Measurements from ENCODE around the gene JMJD8. TPM values are rescaled to one million over a fixed set of nuclear protein-coding genes. Genes with fewer than 3 reads are reported as not detected.
A peak's percentile ranks its signal among the peaks of the same experiment; 100 is the strongest.

The JMJD8 gene
- polyA plus RNA-seq, 1 donor (not counting 4 experiments of a cell fraction or from before 2014, with no cell fraction given) = 20.1 TPM

- TF ChIP-seq EZH2 (IDR thresholded peaks at IDR 0.05; ENCODE audit: low read length) = no peak
- no peak for TF ChIP-seq CTCF (optimal IDR thresholded peaks at IDR 0.05 in 1 of 3, IDR thresholded peaks at IDR 0.05 in 1 of 3, conservative IDR thresholded peaks at IDR 0.05 in 1 of 3; ENCODE audit: extremely low read depth in 1 of 3, insufficient read depth in 2 of 3, low read length in 3 of 3)
- Histone ChIP-seq H3K4me3 (ENCODE audit: control insufficient read depth in 2 of 3, extremely low read depth in 1 of 3, insufficient read depth in 2 of 3, low read depth in 1 of 3, low read length in 3 of 3) (peak overlapping the region; percentile 74 to 85 (median 83)), H3K4me1 (ENCODE audit: control insufficient read depth, extremely low read depth, insufficient read depth, low read length) (peaks cover 8% of the 10 kb centered on the region), H3K79me2 (ENCODE audit: control insufficient read depth, insufficient read depth, low read length) (peaks cover 8% of the 10 kb centered on the region), H3K9me3 (ENCODE audit: control insufficient read depth, low read depth, low read length) (no peaks in the 10 kb centered on the region), H3K27me3 (ENCODE audit: control insufficient read depth, extremely low read depth, insufficient read depth, low read length) (no peaks in the 10 kb centered on the region), H2AFZ (ENCODE audit: control insufficient read depth, low read length) (no peak overlapping the region), H4K20me1 (ENCODE audit: control insufficient read depth, extremely low read depth, insufficient read depth, low read length) (no peaks in the 10 kb centered on the region), H3K36me3 (ENCODE audit: control insufficient read depth in 2 of 2, extremely low read depth in 1 of 2, insufficient read depth in 2 of 2, low read length in 2 of 2) (peaks cover 2 to 10% of the 10 kb centered on the region in 2 experiments), H3K4me2 (ENCODE audit: control insufficient read depth, extremely low read depth, insufficient read depth, low read depth, low read length) (peak overlapping the region; percentile 85), H3K9me1 (ENCODE audit: control insufficient read depth, extremely low read depth, insufficient read depth, low read length) (no peaks in the 10 kb centered on the region), H3K9ac (ENCODE audit: control insufficient read depth, extremely low read depth, insufficient read depth, low read length) (no peak overlapping the region), H3K27ac (ENCODE audit: control insufficient read depth, insufficient read depth, low read length) (no peak overlapping the region)
- FAIRE-seq = no peak
- DNase-seq (ENCODE audit: low read depth, low spot score) = no peak
- dilution Hi-C loops (cut with MboI; ENCODE audit: extremely low pct_ligation_motif_present, low sequenced_read_pairs) = no loop called here
Observed at GRCh38 chr16:634996-635395, 49.1 kb downstream of the JMJD8 start.

- no peak for FAIRE-seq
- dilution Hi-C loops (cut with MboI; ENCODE audit: extremely low pct_ligation_motif_present, low sequenced_read_pairs) = no loop called here
- peaks cover 8% of the 10 kb centered on the region for H3K4me1 ChIP-seq (ENCODE audit: control insufficient read depth, extremely low read depth, insufficient read depth, low read length)
- H3K4me3 ChIP-seq (ENCODE audit: control insufficient read depth in 2 of 3, extremely low read depth in 1 of 3, insufficient read depth in 2 of 3, low read depth in 1 of 3, low read length in 3 of 3) = no peak overlapping the region
- no peaks in the 10 kb centered on the region for H3K9me1 ChIP-seq (ENCODE audit: control insufficient read depth, extremely low read depth, insufficient read depth, low read length)
- TF ChIP-seq EZH2 (IDR thresholded peaks at IDR 0.05; ENCODE audit: low read length) = no peak
- no peak for TF ChIP-seq CTCF (optimal IDR thresholded peaks at IDR 0.05 in 1 of 3, IDR thresholded peaks at IDR 0.05 in 1 of 3, conservative IDR thresholded peaks at IDR 0.05 in 1 of 3; ENCODE audit: extremely low read depth in 1 of 3, insufficient read depth in 2 of 3, low read length in 3 of 3)
- peaks cover 2 to 10% of the 10 kb centered on the region in 2 experiments for H3K36me3 ChIP-seq (ENCODE audit: control insufficient read depth in 2 of 2, extremely low read depth in 1 of 2, insufficient read depth in 2 of 2, low read length in 2 of 2)
- no peak overlapping the region for H3K9ac ChIP-seq (ENCODE audit: control insufficient read depth, extremely low read depth, insufficient read depth, low read length)
- no peak overlapping the region for H3K4me2 ChIP-seq (ENCODE audit: control insufficient read depth, extremely low read depth, insufficient read depth, low read depth, low read length)
- no peaks in the 10 kb centered on the region for H3K9me3 ChIP-seq (ENCODE audit: control insufficient read depth, low read depth, low read length)
- H3K27me3 ChIP-seq (ENCODE audit: control insufficient read depth, extremely low read depth, insufficient read depth, low read length) = no peaks in the 10 kb centered on the region
- no peak for DNase-seq (ENCODE audit: low read depth, low spot score)
- H3K27ac ChIP-seq (ENCODE audit: control insufficient read depth, insufficient read depth, low read length) = no peak overlapping the region
- H4K20me1 ChIP-seq (ENCODE audit: control insufficient read depth, extremely low read depth, insufficient read depth, low read length) = no peaks in the 10 kb centered on the region
- H3K79me2 ChIP-seq (ENCODE audit: control insufficient read depth, insufficient read depth, low read length) = peaks cover 8% of the 10 kb centered on the region
- H2AFZ ChIP-seq (ENCODE audit: control insufficient read depth, low read length) = no peak overlapping the region
Observed at GRCh38 chr16:634051-634670, 50.0 kb downstream of the JMJD8 start.

Data from keratinocyte (primary cell).